HepG2 (cell line): ENCODE data around the gene GJD4. TPM values are rescaled to one million over a fixed set of nuclear protein-coding genes. Genes with fewer than 3 reads are reported as not detected.

Experiments
- ATAC-seq: fragments of 200-7000 bp; cut with Tn5 transposase; 3 replicates; pipeline ENCODE4 v1.9.1; 2020; ENCODE audit warnings: mild to moderate bottlenecking, moderate library complexity
- BruUV-seq: library from RNA; stranded (reverse); fragments of 400-500 nt; replicated peaks from 2 replicates; lab custom pipeline; 2021; lab: Mats Ljungman, UMichigan
- CTCF ChIA-PET: fragments of 300-600 bp; formaldehyde crosslinking; extraction: SDS; loops from one replicate; lab custom pipeline; 2021; ENCODE audit warnings: low total read pairs, inconsistent platforms, low intra/inter-chr PET ratio; lab: Yijun Ruan, JAX
- POLR2A ChIA-PET: fragments of 350-600 bp; sonication (Branson Sonifier 250); formaldehyde crosslinking; loops from one replicate; lab custom pipeline; 2020; ENCODE audit warnings: antibody characterized with exemption, inconsistent platforms; lab: Yijun Ruan, JAX
- DNase-seq: peaks from one replicate; pipeline ENCODE4 v3.0.0-alpha.2; 2015; ENCODE audit warnings: low spot score
- FAIRE-seq: peaks from 3 replicates; lab custom pipeline; 2011; peaks lifted over from hg19 to GRCh38; lab: Jason Lieb, UNC
- H2AFZ ChIP-seq: one replicate; pipeline ENCODE4 v1.6.1; 2011; ENCODE audit warnings: low read length, inconsistent platforms
- H3K27ac ChIP-seq: fragments of 300-600 bp; 3 replicates; pipeline ENCODE4 v1.8.0; 2011; ENCODE audit warnings: mixed run types, mild to moderate bottlenecking, mixed read lengths, low read length, inconsistent platforms; ENCODE audit not compliant: insufficient read depth; ENCODE audit errors: extremely low read length
- H3K27me3 ChIP-seq, 2 experiments: fragments of 200-600 bp in 1 of 2; 2 replicates in 1 of 2; 3 replicates in 1 of 2; pipeline versions ENCODE4 v1.6.0 to v1.8.0; 2011; ENCODE audit warnings: low read length in 2 of 2, mild to moderate bottlenecking in 2 of 2, moderate library complexity in 2 of 2, inconsistent platforms in 1 of 2; ENCODE audit not compliant: insufficient read depth in 2 of 2, control insufficient read depth in 1 of 2
- H3K36me3 ChIP-seq, 2 experiments: fragments of 200-600 bp in 1 of 2; replicated peaks in 1 of 2; 2 replicates in 1 of 2; 3 replicates in 1 of 2; pipeline versions ENCODE4 v1.5.1 to v1.8.0; 2011; ENCODE audit warnings: low read length in 2 of 2, inconsistent platforms in 1 of 2; ENCODE audit not compliant: insufficient read depth in 2 of 2, control insufficient read depth in 1 of 2
- H3K4me1 ChIP-seq: 2 replicates; pipeline ENCODE4 v1.5.1; 2012; ENCODE audit warnings: low read length, inconsistent platforms; ENCODE audit not compliant: insufficient read depth
- H3K4me2 ChIP-seq: 2 replicates; pipeline ENCODE4 v1.6.0; 2011; ENCODE audit warnings: low read depth, low read length, inconsistent platforms
- H3K4me3 ChIP-seq, 3 experiments: fragments of 200-600 bp in 1 of 3; sonication (generic), shearing (Covaris generic) in 1 of 3; replicated peaks in 1 of 3; 2 replicates each; pipeline ENCODE4 v1.5.1; 2011 to 2016; ENCODE audit warnings: low read length in 3 of 3, inconsistent platforms in 2 of 3, low read depth in 2 of 3, mild to moderate bottlenecking in 2 of 3, control low read depth in 1 of 3, mixed read lengths in 1 of 3; ENCODE audit not compliant: insufficient read depth in 1 of 3
- H3K79me2 ChIP-seq: one replicate; pipeline ENCODE4 v1.6.1; 2011; ENCODE audit warnings: low read length, inconsistent platforms; ENCODE audit not compliant: insufficient read depth
- H3K9ac ChIP-seq: 2 replicates; pipeline ENCODE4 v1.6.0; 2011; ENCODE audit warnings: mild to moderate bottlenecking, low read depth, low read length, inconsistent platforms; ENCODE audit not compliant: insufficient read depth
- H3K9me3 ChIP-seq: 2 replicates; pipeline ENCODE4 v1.5.1; 2012; ENCODE audit warnings: mild to moderate bottlenecking, low read length
- H4K20me1 ChIP-seq: 2 replicates; pipeline ENCODE4 v1.6.0; 2011; ENCODE audit warnings: inconsistent platforms, mild to moderate bottlenecking, low read length, moderate library complexity; ENCODE audit not compliant: insufficient read depth
- IRX3 ChIP-seq: sonication (generic); formaldehyde crosslinking; IDR thresholded peaks from 2 replicates; pipeline ENCODE4 v1.8.1; 2023; ENCODE audit warnings: mild to moderate bottlenecking, low read depth, missing genetic modification reagents, borderline replicate concordance
- ZNF225 ChIP-seq: sonication (generic); formaldehyde crosslinking; IDR thresholded peaks from 2 replicates; pipeline ENCODE4 v1.4.0; 2020; ENCODE audit warnings: mild to moderate bottlenecking, missing genetic modification reagents
- ZNF263 ChIP-seq: sonication (generic); formaldehyde crosslinking; IDR thresholded peaks from 2 replicates; pipeline ENCODE4 v1.4.0; 2020; ENCODE audit warnings: missing genetic modification reagents
- ZNF577 ChIP-seq: sonication (generic); formaldehyde crosslinking; IDR thresholded peaks from 2 replicates; pipeline ENCODE4 v1.4.0; 2020; ENCODE audit warnings: mild to moderate bottlenecking, low read depth, missing genetic modification reagents, borderline replicate concordance
- WGBS: methylation state at CpG from one replicate; pipeline ENCODE4 v1.1.6; 2017; ENCODE audit warnings: low lambda C conversion rate; 5-methylcytosine and 5-hydroxymethylcytosine counted together
- in situ Hi-C: cut with HindIII; loops from 2 replicates; pipeline ENCODE4 v1.10.0; 2017; ENCODE audit warnings: low pct_unique_long_range_greater_than_20kb; ENCODE audit not compliant: extremely low pct_ligation_motif_present
- intact Hi-C: fragments of 100-400 bp; cut with micrococcal nuclease; formaldehyde crosslinking; loops from one replicate; pipeline ENCODE4 v1.10.0; 2022; ENCODE audit not compliant: unreplicated experiment
- polyA plus RNA-seq, 8 experiments: library from polyadenylated mRNA; depleted of rRNA in 3 of 8; stranded (reverse) in 7 of 8; unstranded in 1 of 8; fragments of >200 nt; fragmentation: Illumina TruSeq in 4 of 8; extraction: Trizol in 4 of 8; gene quantifications; 2 replicates each; pipeline versions ENCODE4 v1.2.1 to v1.2.3, GENCODE V29; 2011 to 2016; ENCODE audit warnings: low read depth in 4 of 8, missing spikeins in 1 of 8, mixed read lengths in 1 of 8; ENCODE audit not compliant: insufficient read depth in 1 of 8
- total RNA-seq, 5 experiments: library from RNA; depleted of rRNA; stranded (reverse); fragments of >200 nt; fragmentation: Illumina TruSeq; extraction: Trizol; gene quantifications; 2 replicates each; pipeline ENCODE4 v1.2.3, GENCODE V29; 2016; ENCODE audit warnings: low read depth in 1 of 5
- TF ChIP-seq, protein P1 (sequence below), 2 experiments: fragments of 450-650 bp in 1 of 2; sonication (generic) in 1 of 2; formaldehyde crosslinking in 1 of 2; IDR thresholded peaks; 2 replicates each; pipeline versions ENCODE4 v1.6.1 to v1.8.0; 2016 to 2022; ENCODE audit warnings: antibody characterized with exemption in 1 of 2, mild to moderate bottlenecking in 1 of 2, missing genetic modification reagents in 1 of 2
- TF ChIP-seq, protein P2 (sequence below): sonication (generic); formaldehyde crosslinking; IDR thresholded peaks from 2 replicates; pipeline ENCODE4 v1.5.1; 2020; ENCODE audit warnings: mild to moderate bottlenecking, missing genetic modification reagents, borderline replicate concordance

The GJD4 gene
- total and polyA plus RNA-seq, 2 of the 13 experiments (the other 11 are each of a cell fraction or from before 2014, with no cell fraction given): not detected

DNA sequence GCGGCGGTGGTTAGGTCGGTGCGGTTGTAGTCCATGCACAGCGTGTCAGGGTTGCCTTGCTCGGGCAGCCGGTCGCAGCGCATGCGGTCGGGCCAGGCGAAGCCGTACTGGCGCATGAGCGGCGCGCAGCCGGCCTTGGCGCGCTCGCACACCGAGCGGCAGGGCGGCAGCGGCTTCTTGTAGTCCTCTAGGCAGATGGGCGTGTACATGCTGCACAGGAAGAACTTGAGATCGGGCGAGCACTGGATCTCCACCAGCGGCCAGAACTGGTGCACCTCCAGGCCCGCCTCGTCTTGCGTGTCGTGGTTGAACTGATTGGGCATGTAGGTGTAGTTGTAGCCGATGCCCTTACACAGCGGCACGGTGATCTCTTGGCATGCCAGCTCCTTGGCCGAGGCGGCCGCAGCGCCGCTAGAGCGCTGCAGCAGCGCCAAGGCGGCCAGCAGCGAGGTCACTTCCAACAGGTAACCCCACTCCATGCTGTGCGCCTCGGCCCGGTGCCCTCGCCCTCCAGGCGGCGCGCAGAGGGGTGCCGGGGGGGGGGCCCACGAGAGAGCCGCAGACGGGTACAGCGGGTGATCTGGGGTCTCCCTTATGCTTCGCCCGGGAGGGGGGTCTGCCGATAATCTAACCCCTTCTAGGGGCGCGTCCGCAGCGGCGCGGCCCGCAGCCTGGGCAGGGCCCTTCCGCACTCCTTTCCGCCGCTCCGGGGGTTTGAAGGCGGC, 36.0 kb downstream of the GJD4 start:
- no peak overlapping the region for H3K9ac ChIP-seq
- BruUV-seq: no TSS peak
- H2AFZ ChIP-seq: no peak overlapping the region
- peaks cover 20% of the 10 kb centered on the region for H3K4me1 ChIP-seq
- no peaks in the 10 kb centered on the region for H3K9me3 ChIP-seq
- H3K27ac ChIP-seq: no peak overlapping the region
- ATAC-seq (peak; percentile 62), DNase-seq (peak; percentile 32), FAIRE-seq (no peak)
- H3K4me2 ChIP-seq: peak overlapping the region; percentile 78
- no peaks in the 10 kb centered on the region for H3K79me2 ChIP-seq
- H3K4me3 ChIP-seq: peak overlapping the region; percentile 51 to 68 (median 58); a peak in 4 of 6 replicates
- peaks cover 6 to 30% of the 10 kb centered on the region in 2 experiments for H3K27me3 ChIP-seq
- WGBS: no CpG with 5 or more reads among the region's 72 CpGs
- H4K20me1 ChIP-seq: no peaks in the 10 kb centered on the region
- CTCF ChIA-PET: interaction anchor here (1.8 kb wide), 1 partner anchor 140 kb away, joined by 6 read pairs; no protein-coding TSS in a partner anchor
- intact Hi-C loops (loop anchor here (1.0 to 5.0 kb wide), 2 partner anchors 46 to 1138 kb away; no protein-coding TSS in a partner anchor), in situ Hi-C loops (loop anchor here (10.0 kb wide), 1 partner anchor 144 kb away; no protein-coding TSS in a partner anchor)
- H3K36me3 ChIP-seq: no peaks in the 10 kb centered on the region
- POLR2A ChIA-PET: no interaction called here
- TF ChIP-seq, protein P1, sequence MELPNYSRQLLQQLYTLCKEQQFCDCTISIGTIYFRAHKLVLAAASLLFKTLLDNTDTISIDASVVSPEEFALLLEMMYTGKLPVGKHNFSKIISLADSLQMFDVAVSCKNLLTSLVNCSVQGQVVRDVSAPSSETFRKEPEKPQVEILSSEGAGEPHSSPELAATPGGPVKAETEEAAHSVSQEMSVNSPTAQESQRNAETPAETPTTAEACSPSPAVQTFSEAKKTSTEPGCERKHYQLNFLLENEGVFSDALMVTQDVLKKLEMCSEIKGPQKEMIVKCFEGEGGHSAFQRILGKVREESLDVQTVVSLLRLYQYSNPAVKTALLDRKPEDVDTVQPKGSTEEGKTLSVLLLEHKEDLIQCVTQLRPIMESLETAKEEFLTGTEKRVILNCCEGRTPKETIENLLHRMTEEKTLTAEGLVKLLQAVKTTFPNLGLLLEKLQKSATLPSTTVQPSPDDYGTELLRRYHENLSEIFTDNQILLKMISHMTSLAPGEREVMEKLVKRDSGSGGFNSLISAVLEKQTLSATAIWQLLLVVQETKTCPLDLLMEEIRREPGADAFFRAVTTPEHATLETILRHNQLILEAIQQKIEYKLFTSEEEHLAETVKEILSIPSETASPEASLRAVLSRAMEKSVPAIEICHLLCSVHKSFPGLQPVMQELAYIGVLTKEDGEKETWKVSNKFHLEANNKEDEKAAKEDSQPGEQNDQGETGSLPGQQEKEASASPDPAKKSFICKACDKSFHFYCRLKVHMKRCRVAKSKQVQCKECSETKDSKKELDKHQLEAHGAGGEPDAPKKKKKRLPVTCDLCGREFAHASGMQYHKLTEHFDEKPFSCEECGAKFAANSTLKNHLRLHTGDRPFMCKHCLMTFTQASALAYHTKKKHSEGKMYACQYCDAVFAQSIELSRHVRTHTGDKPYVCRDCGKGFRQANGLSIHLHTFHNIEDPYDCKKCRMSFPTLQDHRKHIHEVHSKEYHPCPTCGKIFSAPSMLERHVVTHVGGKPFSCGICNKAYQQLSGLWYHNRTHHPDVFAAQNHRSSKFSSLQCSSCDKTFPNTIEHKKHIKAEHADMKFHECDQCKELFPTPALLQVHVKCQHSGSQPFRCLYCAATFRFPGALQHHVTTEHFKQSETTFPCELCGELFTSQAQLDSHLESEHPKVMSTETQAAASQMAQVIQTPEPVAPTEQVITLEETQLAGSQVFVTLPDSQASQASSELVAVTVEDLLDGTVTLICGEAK (IDR thresholded peaks at IDR 0.05): no peak
- TF ChIP-seq, protein P1 (CRISPR knock-in tag; IDR thresholded peaks at IDR 0.05): peak; percentile 45; the same call in 1 of the 2 replicates
- TF ChIP-seq ZNF263 (CRISPR knock-in tag) (peak; percentile 21; the same call in 1 of the 2 replicates), ZNF225 (CRISPR knock-in tag) (peak; percentile 28; the same call in 1 of the 2 replicates), ZNF577 (CRISPR knock-in tag) (no peak), IRX3 (peak; percentile 77; the same call in 1 of the 2 replicates)
- TF ChIP-seq, protein P2, sequence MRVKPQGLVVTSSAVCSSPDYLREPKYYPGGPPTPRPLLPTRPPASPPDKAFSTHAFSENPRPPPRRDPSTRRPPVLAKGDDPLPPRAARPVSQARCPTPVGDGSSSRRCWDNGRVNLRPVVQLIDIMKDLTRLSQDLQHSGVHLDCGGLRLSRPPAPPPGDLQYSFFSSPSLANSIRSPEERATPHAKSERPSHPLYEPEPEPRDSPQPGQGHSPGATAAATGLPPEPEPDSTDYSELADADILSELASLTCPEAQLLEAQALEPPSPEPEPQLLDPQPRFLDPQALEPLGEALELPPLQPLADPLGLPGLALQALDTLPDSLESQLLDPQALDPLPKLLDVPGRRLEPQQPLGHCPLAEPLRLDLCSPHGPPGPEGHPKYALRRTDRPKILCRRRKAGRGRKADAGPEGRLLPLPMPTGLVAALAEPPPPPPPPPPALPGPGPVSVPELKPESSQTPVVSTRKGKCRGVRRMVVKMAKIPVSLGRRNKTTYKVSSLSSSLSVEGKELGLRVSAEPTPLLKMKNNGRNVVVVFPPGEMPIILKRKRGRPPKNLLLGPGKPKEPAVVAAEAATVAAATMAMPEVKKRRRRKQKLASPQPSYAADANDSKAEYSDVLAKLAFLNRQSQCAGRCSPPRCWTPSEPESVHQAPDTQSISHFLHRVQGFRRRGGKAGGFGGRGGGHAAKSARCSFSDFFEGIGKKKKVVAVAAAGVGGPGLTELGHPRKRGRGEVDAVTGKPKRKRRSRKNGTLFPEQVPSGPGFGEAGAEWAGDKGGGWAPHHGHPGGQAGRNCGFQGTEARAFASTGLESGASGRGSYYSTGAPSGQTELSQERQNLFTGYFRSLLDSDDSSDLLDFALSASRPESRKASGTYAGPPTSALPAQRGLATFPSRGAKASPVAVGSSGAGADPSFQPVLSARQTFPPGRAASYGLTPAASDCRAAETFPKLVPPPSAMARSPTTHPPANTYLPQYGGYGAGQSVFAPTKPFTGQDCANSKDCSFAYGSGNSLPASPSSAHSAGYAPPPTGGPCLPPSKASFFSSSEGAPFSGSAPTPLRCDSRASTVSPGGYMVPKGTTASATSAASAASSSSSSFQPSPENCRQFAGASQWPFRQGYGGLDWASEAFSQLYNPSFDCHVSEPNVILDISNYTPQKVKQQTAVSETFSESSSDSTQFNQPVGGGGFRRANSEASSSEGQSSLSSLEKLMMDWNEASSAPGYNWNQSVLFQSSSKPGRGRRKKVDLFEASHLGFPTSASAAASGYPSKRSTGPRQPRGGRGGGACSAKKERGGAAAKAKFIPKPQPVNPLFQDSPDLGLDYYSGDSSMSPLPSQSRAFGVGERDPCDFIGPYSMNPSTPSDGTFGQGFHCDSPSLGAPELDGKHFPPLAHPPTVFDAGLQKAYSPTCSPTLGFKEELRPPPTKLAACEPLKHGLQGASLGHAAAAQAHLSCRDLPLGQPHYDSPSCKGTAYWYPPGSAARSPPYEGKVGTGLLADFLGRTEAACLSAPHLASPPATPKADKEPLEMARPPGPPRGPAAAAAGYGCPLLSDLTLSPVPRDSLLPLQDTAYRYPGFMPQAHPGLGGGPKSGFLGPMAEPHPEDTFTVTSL (CRISPR knock-in tag): no peak
